Activated CD4-positive, CD25-positive, alpha-beta regulatory T cell treated with anti-CD3 and anti-CD28 coated beads, Interleukin-2, amount 50 U/mL, for 16 hours (primary cell): ENCODE data around the gene CALR3.
"Not testable (repeated sequence)": the region's sequence is repeated elsewhere in the genome, so short reads cannot be mapped to it uniquely, and the experiment has no call there.

ENCODE experiments used
- DNase-seq: peaks from one replicate; pipeline ENCODE4 v3.0.0-alpha.2; 2020; ENCODE audit warnings: low read depth, low spot score

CALR3 gene

DNA sequence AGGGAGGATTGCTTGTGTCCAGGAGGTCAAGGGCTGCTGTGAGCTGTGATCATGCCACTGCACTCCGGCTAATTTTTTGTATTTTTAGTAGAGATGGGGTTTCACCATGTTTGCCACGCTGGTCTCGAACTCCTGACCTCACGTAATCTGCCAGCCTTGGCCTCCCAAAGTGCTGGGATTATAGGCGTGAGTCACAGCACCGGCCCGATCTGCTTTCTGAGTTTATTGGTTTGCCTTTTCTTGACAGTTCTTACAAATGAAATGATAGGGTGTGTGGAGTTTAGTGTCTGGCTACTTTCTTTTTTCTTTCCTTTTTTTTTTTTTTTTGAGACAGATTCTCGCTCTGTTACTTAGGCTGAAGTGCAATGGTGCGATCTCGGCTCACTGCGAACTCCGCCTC is 1.1 kb upstream of the CALR3 start:
- no peak for DNase-seq

DNA sequence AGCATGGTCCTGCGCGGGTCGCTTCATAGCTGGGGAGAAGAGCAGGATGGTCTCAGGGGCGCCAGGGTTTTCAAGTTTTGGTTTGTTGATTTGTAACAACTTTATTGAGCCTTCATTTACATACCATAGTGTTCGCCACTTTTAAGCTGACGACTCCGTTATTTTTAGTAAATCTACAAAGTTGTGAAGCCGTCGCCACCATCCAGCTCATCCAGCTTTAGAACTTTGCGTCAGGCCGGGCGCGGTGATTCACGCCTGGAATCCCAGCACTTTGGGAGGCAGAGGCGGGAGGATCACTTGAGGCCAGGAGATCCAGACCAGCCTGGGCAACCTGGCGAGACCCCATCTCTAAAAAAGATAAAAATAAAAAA is 631 bp upstream of the CALR3 start:
- no peak for DNase-seq

DNA sequence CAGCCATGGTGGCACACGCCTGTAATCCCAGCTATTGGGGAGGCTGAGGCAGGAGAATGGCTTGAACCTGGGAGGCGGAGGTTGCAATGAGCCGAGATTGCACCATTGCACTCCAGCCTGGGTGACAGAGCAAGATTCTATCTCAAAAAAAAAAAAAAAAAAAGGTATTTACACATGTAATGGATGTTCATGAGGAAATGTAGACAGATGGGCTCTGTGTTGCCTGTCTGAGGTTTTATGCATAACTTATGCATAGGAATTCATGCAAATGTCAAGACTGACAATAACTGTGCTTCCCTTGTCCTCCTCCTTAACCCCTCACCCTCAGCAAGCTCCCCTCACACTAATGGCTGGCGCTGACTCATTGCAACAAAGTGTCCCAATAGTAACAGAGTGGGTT is 9.5 kb downstream of the CALR3 start:
- not testable (repeated sequence) for DNase-seq

DNA sequence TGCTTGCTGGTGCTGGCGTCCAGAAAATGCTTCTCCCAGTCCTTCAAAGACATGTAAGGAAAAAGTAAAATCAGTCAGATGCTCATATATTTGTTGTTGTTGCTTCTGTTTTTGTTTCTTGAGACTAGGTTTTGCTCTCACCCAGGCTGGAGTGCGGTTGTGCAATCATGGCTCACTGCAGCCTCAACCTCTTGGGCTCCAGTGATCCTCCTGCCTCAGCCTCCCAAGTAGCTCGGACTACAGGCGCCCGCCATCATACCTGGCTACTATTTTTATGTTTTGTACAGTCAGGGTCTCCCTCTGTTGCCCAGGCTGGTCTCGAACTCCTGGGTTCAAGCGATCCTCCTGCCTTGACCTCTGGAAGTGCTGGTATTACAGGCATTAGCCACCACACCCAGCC is 13.2 kb downstream of the CALR3 start:
- DNase-seq = no peak

DNA sequence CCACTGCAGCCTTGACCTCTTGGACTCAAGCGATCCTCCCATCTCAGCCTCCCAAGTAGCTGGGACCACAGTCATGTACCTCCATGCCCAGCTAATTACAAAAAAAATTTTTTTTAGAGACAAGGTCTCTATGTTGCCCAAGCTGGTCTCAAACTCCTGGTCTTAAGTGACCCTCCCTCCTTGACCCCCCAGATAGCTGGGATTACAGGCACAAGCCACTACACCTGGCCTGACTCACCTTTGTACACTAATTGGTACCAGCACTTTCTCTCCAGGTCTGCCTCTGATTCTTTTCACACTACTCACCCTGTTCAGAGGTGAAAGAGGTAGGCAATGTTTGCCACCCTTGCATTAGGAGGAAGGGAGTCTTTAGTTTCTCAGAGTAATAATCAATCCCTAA is 18.7 kb downstream of the CALR3 start:
- DNase-seq = no peak

DNA sequence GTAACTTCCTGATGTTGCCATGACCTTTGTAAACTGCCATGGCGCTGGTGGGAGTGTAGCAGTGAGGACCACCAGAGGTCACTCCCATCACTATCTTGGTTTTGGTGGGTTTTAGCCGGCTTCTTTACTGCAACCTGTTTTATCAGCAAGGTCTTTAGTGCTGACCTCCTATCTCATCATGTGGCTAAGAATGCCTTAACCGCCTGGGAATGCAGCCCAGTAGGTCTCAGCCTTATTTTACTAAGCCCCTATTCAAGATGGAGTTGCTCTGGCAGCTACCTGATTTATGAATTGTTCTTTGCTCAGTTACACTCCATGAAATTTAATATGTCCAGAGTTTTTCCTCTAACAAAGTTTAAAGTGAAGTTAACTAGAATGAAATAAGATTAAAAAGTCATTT is 19.6 kb downstream of the CALR3 start:
- no peak for DNase-seq

DNA sequence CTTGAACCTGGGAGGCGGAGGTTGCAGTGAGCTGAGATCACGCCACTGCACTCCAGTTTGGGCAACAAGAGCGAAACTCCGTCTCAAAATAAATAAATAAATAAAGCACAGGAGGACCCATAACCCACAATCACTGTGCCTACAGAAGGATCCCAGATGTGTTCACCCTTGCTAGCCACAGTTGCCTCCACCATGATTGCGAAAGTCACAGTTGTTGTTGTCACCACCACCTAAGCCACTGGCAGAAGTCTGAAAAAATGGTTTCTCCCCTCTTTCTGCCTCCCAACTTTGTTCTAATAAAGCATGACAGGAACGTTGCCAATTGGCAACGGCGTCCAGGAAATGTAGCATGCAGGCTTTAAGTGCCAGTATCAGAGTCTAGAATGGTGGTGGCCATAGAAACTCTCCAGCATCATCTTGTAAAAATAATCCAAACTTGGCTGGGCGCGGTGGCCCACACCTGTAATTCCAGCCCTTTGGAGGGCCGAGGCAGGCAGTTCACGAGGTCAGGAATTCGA is 22.0 kb downstream of the CALR3 start:
- DNase-seq = no peak

DNA sequence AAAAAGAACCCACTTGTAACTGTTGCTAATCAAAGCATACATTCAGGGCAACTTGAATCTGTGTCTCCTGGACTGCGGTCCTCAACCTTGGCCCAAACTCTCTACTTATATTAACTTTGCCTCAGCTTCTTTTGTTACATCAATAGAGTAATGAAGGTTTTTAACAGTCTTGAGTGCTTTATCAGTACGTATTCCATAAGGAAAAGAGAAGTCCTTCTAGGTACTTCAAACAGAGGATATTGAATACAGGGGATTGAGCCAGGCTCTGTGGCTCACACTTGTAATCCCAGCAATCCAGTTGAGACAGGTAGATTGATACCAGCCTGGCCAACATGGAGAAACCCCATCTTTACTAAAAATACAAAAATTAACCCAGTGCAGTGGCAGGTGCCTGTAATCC is 23.0 kb downstream of the CALR3 start:
- DNase-seq = no peak

DNA sequence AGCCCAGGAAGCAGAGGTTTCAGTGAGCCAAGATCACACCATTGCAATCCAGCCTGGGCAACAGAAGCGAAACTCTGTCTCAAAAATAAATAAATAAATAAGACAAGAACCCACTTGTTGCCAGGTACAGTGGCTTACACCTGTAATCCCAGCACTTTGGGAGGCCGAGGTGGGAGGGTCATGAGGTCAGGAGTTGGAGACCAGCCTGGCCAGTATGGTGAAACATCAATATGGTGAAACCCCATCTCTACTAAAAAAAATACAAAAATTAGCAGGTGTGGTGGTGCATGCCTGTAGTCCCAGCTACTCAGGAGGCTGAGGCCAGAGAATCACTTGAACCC is 23.4 kb downstream of the CALR3 start:
- DNase-seq = not testable (repeated sequence)

DNA sequence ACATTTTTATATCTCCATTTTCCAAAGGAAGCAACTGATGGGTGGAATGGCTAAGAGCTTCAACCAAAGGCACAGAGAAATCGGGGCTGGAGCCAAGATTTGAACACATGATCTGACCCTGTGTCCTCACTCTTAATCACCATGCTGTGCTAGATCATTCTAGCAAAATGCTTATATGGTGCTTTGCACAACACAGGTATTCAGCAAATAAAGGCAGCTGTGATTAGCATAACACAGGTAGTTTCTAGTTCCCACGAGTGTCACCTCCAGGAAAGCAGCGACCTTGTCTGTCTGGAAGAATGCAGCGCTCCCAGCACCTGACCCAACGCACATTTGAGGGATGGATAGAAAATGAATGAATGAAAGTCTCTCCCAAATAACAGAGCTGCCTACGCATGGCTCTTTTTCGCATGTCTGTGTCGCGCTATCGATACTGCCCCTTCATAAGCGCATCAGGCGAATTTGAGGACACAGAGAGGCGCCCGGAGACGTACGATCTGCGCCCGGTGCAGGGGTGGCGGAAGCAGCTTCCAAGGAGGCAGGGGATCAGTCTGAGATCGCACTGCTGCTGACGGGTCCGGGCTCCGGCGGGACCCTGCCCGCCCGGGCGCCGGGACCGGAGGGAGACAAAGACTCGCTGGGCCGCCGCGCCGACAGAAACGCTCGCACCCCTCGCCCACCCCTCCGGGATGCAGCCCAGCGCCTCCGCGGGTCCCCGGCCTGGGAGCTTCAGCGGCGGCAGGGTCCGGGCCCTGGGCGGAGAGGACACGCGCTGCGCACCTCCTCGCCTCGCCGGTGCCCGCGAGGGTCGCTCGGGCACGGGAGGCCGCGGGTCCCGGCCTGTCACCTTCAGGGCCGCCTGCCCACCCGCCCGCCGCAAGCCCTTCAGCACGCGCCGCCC is 24.8 kb downstream of the CALR3 start:
- no peak for DNase-seq

DNA sequence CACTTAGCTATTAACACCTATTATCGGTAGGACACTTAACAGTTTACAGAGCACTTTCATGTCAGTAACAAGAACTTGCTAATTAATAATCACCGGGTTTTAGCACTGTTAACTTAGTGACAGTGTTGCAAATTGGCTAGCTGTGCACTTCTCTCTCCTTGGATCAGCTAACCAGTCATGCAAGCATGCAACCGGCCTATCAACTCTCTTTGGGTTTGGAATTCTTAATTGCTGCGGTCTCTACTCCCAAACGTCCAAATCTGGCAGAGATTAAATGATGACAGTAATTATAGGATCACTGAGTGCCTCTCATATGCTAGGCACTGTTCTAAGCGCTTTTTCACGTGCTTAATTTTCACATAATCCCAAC is 25.4 kb downstream of the CALR3 start:
- no peak for DNase-seq

DNA sequence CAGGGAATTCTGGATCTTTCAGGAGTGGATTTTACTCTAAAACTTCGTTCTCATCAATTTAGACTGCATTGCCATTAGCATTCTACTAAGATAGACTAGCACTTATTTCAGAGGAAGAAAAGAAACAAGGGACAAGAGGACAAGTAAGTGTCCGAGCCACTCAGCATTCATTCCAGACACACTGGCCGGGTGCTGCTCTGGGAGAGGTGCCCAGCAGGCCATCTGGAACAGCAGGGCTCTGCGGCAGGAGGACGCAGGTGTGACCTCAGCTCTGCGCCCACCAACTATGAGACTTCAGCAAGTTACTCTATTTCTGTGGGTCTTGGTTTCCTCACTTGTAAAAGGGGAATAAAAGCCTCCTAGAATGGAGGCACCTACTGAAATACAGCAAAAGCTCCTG is 28.4 kb downstream of the CALR3 start:
- DNase-seq = no peak

DNA sequence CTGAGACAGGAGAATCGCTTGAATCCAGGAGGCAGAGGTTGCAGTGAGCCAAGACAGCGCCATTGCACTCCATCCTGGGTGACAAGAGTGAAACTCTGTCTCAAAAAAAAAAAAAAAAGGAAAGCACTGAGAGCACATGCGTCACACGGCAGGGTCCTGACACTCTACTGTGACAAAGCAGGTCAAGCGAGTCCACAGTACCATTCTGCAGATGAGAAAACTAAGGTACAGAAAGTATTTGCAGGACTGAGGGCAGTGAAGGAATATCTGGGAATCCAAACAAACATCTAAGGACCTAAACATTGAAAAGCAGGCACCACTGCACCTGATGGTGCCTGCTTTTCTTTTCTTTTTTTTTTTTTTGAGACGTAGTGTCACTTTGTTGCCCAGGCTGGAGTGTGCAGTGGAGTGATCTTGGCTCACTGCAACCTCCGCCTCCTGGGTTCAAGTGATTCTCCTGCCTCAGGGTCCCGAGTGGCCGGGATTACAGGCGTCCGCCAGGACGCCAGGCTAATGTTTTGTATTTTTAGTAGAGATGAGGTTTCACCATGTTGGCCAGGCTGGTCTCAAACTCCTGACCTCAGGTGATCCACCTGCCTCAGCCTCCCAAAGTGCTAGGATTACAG is 29.1 kb downstream of the CALR3 start:
- DNase-seq = not testable (repeated sequence)

DNA sequence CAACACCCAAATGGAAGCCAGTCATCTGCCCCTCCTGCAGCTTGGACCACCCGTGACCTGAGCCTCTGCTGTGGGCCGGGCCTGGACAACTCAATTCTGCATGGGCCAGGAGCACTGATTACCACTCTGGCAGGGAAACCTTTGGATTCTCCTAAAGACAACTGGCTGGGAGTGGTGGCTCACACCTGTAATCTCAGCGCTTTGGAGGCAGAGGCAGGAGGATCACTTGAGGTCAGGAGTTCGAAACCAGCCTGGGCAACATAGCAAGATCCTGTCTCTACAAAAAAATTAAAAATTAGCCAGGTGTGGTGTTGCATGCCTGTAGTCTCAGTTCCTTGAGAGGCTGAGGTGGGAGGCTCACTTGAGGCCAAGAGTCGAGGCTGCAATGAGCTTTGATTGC is 30.7 kb downstream of the CALR3 start:
- DNase-seq = no peak

DNA sequence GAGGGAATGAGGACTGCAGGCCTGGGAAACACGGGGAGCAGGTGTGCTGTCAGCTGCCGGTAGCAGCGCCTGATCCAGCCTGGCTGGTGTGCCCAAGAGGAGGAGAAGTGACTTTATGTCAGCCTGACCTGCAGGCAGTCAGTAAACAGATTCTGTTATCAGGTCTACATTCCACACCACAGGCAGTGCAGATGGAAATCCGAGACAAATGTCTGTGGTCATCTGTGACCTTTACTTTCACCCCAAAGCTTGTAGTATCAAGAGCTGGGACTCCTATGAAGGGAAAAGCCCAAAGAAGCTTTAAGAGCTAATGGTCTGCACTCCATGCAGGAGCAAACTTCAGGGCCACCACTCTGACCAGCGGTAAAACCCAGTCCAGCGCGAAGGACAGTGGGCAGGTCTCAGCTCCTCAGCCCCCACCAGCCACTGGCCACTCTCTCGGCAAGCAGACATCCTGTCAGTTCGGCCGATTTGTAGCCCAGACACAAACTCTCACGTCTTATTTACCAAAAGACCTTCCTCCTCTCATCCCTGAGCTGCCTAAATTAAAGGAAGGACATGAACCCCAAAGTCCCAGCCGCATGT is 31.9 kb downstream of the CALR3 start:
- no peak for DNase-seq

DNA sequence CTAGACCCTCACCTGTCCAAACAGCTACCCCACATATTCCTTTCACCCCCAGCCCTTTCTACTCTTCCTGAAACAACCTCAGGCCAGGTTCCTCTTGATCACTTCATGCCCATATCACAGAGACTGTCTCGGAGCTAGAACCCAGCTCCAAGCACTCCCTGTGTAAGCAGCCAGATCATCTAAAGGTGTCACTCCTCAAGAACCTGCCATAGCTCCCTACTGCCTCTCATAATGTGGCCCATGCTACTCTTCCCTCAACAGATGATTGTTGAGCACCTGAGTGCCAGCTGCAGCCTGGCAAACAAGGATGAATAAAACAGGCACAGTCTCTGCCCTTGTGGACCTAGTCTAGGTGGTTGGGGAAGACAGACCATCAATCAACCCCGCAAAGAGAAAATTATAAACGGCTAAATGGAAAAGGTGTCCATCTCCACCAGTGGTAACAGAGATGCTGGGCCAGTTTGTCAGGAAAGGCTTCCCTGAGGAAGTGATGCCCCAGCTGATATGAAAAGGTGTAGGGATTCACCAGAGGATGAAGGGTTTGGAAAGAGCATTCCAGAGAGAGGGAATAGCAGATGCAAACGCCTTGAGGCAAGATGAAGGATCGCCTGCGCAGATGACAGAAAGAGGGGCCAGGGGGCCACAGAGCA is 32.5 kb downstream of the CALR3 start:
- no peak for DNase-seq

DNA sequence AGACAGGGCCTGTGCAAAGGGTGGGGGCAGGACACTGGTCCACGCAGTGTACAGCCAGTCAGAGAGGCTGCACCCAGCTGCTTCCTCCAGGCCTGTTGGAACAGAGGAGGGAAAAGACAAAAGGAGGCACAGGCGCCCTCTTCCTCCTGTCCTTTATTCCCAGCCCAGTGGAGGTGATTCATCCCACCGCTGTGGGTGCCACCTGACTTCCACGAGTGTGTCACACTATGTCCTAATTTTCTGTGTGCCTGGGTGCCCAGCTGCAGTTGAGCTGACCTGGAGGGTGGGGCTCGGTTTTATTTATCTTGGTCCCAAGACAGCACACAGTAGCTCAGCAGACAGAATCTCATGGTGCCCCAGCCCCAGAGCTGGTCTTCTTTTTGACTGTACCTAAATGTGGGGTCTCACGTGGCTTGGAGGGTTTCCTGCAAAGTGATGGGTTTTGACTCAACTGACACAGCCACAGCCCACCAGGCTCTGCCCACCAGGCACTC is 33.2 kb downstream of the CALR3 start:
- DNase-seq = no peak

DNA sequence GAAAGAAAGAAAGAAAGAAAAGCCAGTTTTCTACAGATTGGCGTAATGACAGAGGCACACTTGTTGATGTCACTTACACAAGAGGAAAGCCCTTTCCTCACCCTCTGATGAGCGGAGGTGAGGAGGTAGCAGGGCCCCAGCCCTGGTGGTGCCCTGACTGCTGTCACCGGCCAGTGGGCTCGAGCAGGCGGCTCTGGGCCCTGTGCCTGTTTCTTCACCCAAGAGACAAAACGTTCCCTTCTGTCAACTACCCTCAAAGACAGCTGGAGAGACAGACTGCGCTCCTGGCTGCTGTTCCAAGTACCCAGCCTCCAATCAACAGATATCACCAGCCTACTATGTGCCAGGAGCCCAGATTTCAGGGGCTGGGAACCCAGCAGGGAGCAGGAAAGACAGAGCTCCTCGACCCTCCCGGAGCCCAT is 34.3 kb downstream of the CALR3 start:
- no peak for DNase-seq

DNA sequence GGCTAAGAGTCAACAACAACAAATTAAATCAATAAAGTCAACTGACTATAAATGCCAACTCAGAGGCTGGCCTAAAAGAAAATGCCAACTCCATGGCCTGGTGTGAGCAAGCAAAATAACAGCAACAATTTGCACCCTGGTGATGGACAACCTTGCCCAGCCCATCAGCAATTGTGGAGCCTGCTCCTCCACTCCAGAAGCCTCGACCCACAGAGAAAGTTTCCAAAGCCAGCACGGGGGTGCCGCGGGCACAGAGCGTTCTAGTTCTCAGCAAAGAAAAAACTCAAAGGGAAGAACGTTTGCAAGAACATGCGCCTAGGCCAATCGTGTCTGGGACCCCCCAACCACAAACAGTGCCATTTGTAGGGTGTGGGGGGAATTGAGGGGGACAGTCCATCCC is 35.5 kb downstream of the CALR3 start:
- DNase-seq = no peak

DNA sequence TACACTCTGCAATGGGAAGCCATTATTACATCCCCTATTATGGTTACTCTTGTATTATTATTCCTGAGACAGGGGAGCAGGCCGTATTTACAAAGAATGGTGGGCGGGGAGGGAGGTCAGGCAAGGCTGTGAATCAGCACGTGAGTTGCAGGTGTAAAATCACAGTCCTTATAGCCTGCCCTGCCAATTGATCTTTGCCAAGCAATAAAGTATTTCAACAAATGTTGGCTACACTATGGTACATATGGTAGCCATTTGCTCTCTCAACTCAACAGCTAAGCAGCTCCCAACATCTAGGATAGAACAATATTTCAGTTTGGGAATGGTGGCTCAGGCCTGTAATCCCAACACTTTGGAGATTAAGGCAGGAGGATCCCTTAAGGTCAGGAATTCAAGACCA is 36.3 kb downstream of the CALR3 start:
- no peak for DNase-seq

DNA sequence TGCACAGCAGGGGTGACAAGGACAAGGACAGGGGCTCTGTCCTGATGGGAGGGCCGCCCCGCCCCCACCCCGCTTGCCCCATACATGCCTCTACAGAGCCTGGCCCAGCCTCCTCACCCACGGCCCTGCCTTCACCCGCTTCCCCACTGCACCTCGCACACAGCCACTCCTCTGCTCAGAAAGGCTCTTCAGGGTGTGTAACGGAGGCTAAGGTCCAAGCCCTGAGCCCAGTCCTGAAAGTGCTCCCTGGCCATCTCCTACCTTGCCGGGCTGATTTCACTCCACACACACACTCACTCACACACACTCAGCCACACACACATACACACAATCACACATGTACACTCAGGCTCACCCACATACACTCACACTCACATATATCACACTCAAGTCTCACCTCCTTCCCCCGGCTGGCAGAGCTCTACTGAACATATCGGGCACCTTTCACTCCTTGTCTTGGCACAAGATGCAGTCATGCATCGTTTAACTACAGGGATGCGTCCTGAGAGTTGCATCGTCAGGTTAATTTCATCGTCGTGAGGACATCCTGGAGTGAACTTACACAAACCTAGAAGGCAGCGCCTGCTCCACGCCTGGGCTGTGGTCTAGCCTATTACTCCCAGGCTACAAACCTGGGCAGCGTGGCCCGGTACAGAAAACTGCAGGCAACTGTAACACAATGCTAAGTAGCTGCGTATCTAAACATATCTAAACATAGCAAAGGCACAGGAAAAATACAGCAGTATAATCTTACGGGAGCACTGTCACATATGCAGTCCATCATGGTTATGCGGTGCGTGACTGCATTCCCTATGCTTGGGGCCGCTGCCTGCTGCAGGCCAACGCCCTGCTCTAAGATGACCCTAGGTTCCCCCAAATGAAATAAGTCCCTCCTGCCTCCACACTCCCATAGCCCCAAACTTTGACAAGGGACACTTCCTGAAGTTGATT is 37.3 kb downstream of the CALR3 start:
- no peak for DNase-seq
